ENCODE measurements around the gene TMC6. TPM values are rescaled to one million over a fixed set of nuclear protein-coding genes. Genes with fewer than 3 reads are reported as not detected.

TMC6 gene
- polyA plus RNA-seq, 1 donor (not counting 4 experiments of a cell fraction or from before 2014, with no cell fraction given), result 20.4 TPM

GRCh38 chr17:78103311-78103710, 25.2 kb downstream of the TMC6 start:
- no peaks in the 10 kb centered on the region for H3K79me2 ChIP-seq (ENCODE audit: control insufficient read depth, insufficient read depth, low read length)
- no peaks in the 10 kb centered on the region for H3K4me1 ChIP-seq (ENCODE audit: control insufficient read depth, extremely low read depth, insufficient read depth, low read length)
- DNase-seq (ENCODE audit: low read depth, low spot score) (no peak), FAIRE-seq (no peak)
- peaks cover 0 to 1% of the 10 kb centered on the region in 2 experiments for H3K36me3 ChIP-seq (ENCODE audit: control insufficient read depth in 2 of 2, extremely low read depth in 1 of 2, insufficient read depth in 2 of 2, low read length in 2 of 2)
- no peaks in the 10 kb centered on the region for H3K9me1 ChIP-seq (ENCODE audit: control insufficient read depth, extremely low read depth, insufficient read depth, low read length)
- H3K27me3 ChIP-seq (ENCODE audit: control insufficient read depth, extremely low read depth, insufficient read depth, low read length), result no peaks in the 10 kb centered on the region
- no peak overlapping the region for H2AFZ ChIP-seq (ENCODE audit: control insufficient read depth, low read length)
- H3K4me3 ChIP-seq (ENCODE audit: control insufficient read depth in 2 of 3, extremely low read depth in 1 of 3, insufficient read depth in 2 of 3, low read depth in 1 of 3, low read length in 3 of 3), result no peak overlapping the region
- H3K4me2 ChIP-seq (ENCODE audit: control insufficient read depth, extremely low read depth, insufficient read depth, low read depth, low read length), result no peak overlapping the region
- no peaks in the 10 kb centered on the region for H3K9me3 ChIP-seq (ENCODE audit: control insufficient read depth, low read depth, low read length)
- no peaks in the 10 kb centered on the region for H4K20me1 ChIP-seq (ENCODE audit: control insufficient read depth, extremely low read depth, insufficient read depth, low read length)
- H3K27ac ChIP-seq (ENCODE audit: control insufficient read depth, insufficient read depth, low read length), result no peak overlapping the region
- H3K9ac ChIP-seq (ENCODE audit: control insufficient read depth, extremely low read depth, insufficient read depth, low read length), result no peak overlapping the region
- dilution Hi-C loops (cut with MboI; ENCODE audit: extremely low pct_ligation_motif_present, low sequenced_read_pairs), result no loop called here
- TF ChIP-seq EZH2 (IDR thresholded peaks at IDR 0.05; ENCODE audit: low read length) (no peak), CTCF (optimal IDR thresholded peaks at IDR 0.05 in 1 of 3, IDR thresholded peaks at IDR 0.05 in 1 of 3, conservative IDR thresholded peaks at IDR 0.05 in 1 of 3; ENCODE audit: extremely low read depth in 1 of 3, insufficient read depth in 2 of 3, low read length in 3 of 3) (no peak)

GRCh38 chr17:78101542-78101941, 27.0 kb downstream of the TMC6 start:
- Histone ChIP-seq H3K4me3 (ENCODE audit: control insufficient read depth in 2 of 3, extremely low read depth in 1 of 3, insufficient read depth in 2 of 3, low read depth in 1 of 3, low read length in 3 of 3) (no peak overlapping the region), H4K20me1 (ENCODE audit: control insufficient read depth, extremely low read depth, insufficient read depth, low read length) (no peaks in the 10 kb centered on the region), H3K9me3 (ENCODE audit: control insufficient read depth, low read depth, low read length) (no peaks in the 10 kb centered on the region), H3K9me1 (ENCODE audit: control insufficient read depth, extremely low read depth, insufficient read depth, low read length) (no peaks in the 10 kb centered on the region), H2AFZ (ENCODE audit: control insufficient read depth, low read length) (no peak overlapping the region), H3K79me2 (ENCODE audit: control insufficient read depth, insufficient read depth, low read length) (no peaks in the 10 kb centered on the region), H3K36me3 (ENCODE audit: control insufficient read depth in 2 of 2, extremely low read depth in 1 of 2, insufficient read depth in 2 of 2, low read length in 2 of 2) (no peaks in the 10 kb centered on the region), H3K4me2 (ENCODE audit: control insufficient read depth, extremely low read depth, insufficient read depth, low read depth, low read length) (no peak overlapping the region), H3K27me3 (ENCODE audit: control insufficient read depth, extremely low read depth, insufficient read depth, low read length) (no peaks in the 10 kb centered on the region), H3K9ac (ENCODE audit: control insufficient read depth, extremely low read depth, insufficient read depth, low read length) (no peak overlapping the region), H3K4me1 (ENCODE audit: control insufficient read depth, extremely low read depth, insufficient read depth, low read length) (no peaks in the 10 kb centered on the region), H3K27ac (ENCODE audit: control insufficient read depth, insufficient read depth, low read length) (no peak overlapping the region)
- TF ChIP-seq EZH2 (IDR thresholded peaks at IDR 0.05; ENCODE audit: low read length) (no peak), CTCF (optimal IDR thresholded peaks at IDR 0.05 in 1 of 3, IDR thresholded peaks at IDR 0.05 in 1 of 3, conservative IDR thresholded peaks at IDR 0.05 in 1 of 3; ENCODE audit: extremely low read depth in 1 of 3, insufficient read depth in 2 of 3, low read length in 3 of 3) (no peak)
- dilution Hi-C loops (cut with MboI; ENCODE audit: extremely low pct_ligation_motif_present, low sequenced_read_pairs), result no loop called here
- no peak for DNase-seq (ENCODE audit: low read depth, low spot score)
- no peak for FAIRE-seq

All from keratinocyte (primary cell).